HG02981 (cell line): ENCODE results near the gene CD300C.
"Not testable (repeated sequence)": the region's sequence is repeated elsewhere in the genome, so short reads cannot be mapped to it uniquely, and the experiment has no call there.

Experiments
- ATAC-seq: cut with Tn5 transposase; IDR thresholded peaks from one replicate; pipeline ENCODE4 v1.9.1; 2021; ENCODE audit warnings: mild to moderate bottlenecking, moderate library complexity; ENCODE audit not compliant: unreplicated experiment

Gene CD300C

DNA sequence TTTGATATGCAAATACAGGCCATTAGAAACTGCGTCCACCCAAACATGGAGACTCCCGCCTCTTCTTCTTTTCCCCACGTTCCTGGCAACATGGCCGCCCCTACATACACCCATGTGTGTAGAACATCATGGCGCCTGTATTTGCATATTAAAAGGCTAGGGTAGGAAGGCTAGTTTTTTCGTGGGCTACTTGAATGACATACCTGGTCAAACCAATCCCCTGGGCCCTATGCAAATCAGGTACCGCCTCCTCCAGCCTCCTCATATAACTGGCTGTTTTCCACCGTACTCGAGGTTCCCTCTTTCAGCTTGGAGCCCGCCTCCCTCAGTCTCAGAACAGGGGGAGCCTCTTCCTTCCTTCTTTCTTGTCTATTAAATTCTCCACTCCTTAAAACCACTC is 13.8 kb downstream of the CD300C start:
- ATAC-seq: no peak

DNA sequence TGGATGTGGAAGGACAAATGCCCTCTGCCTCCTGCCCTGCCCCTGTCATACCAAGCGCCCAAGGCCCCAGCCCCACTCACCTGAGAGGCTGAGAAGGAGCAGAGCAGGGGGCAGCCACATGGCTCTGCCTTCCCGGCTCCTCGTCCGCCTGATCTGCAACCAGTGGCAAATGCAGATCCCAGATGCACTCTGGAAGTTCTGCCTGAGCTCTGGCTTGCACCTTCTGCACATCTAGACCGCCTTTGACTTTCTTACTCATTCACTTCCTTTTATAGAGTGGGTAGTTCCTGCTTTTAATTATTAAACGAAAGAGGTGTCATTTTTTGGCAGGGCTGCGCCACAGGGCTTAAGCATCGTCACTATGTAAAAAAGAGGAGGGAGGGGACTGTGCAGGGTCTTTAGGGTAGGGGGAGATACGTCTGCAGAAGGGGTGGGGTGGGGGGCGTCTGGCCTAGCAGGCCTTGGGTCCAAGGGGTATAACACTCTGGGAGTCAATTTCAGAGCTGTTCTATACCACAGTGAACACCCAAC is 14.6 kb downstream of the CD300C start, which contains the start of gene CD300LB:
CD300LB (minus strand) TSS at position 245 of the 531 bp plus-strand sequence; CDS start at position 120, 125 bp downstream.
- ATAC-seq: no peak

DNA sequence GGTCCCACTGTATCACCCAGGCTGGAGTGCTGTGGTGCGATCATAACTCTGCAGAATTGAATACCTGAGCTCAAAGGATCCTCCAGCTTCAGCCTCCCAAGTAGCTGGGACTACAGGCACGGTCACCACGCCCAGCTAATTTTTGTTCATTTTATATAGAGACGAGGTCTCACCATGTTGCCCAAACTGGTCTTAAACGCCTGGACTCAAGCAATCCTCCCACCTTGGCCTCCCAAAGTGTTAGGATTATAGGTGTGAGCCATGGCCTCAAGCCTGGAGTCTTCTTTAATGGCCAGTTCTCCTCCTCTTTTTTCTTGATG is 15.1 kb downstream of the CD300C start:
- ATAC-seq: no peak

DNA sequence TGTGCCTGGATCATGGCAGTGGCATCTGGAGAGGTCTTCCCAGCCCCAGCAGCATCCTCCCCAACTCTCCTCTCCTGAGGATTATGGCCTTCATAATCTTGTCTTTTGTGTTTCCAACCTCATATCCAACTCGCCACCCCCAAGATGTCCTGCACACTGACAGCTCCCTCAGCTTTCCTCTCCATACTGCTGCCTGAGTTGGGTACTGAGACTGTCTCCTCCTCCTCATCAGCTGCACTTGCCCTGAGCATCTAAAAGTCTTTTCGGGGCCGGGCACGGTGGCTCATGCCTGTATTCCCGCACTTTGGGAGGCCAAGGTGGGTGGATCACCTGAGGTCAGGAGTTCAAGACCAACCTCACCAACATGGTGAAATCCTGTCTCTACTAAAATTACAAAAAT is 16.7 kb downstream of the CD300C start:
- ATAC-seq: no peak

DNA sequence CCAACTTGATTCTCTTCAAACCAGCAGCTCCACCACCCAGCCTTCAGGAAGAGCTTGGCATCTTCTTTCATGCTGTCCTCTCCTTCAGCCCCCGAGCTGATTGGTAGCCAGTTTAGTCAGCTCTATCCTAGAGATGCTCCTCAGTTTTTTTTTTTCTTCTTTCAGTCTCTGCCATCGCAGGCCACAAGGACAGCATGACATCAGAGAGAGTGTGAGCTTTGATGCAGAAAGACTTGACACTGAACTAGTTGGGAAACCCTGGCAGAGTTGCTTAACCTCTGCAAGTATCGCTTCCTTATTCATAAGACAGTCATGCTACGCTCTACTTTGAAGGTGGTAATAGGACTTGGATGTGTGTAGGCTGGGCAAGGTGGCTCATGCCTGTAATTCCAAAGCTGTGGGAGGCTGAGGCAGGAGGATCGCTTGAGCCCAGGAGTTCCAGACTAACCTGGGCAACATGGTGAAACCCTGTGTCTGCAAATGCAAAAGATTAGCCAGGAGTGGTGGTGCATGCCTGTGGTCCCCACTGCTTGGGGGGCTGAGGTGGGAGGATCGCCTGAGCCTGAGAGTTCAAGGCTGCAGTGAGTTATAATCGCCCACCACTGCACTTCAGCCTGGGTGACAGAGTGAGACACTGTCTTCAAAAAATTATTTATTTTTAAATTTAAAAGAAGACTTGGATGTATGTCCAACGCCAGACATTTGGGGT is 17.3 kb downstream of the CD300C start:
- peak; percentile 79 for ATAC-seq

DNA sequence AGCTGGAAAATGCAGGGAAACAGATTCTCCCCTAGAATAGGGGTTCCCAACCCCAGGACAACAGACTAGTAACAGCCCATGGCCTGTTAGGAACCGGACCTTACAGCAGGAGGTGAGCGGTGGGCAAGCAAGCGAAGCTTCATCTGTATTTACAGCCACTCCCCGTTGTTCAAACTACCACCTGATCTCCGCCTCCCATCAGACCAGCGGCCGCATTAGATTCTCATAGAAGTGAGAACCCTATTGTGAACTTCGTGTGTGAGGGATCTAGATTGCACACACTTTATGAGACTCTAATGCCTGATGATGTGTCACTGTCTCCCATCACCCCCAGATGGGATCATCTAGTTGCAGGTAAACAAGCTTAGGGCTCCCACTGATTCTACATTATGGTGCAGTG is 18.2 kb downstream of the CD300C start:
- no peak for ATAC-seq

DNA sequence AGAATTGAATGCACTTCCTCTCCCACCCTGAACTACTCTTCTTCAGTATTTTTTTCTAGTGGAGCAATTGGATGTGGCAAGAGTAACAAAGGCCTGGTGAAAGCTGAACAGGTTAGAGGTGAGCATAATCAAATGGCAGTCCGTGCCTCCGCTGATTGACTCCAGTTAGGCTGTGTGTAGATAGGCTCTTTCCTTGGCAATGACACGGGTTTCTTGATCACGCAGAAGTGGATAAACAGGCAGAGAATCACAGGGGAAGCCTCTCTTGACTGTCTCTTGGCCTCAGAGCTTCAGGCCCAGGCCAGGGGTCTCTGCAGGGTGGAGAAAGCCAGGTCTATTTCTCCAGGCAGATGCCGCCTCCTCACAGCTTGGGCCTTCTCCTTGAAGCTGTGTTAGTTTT is 18.8 kb downstream of the CD300C start:
- ATAC-seq: no peak

DNA sequence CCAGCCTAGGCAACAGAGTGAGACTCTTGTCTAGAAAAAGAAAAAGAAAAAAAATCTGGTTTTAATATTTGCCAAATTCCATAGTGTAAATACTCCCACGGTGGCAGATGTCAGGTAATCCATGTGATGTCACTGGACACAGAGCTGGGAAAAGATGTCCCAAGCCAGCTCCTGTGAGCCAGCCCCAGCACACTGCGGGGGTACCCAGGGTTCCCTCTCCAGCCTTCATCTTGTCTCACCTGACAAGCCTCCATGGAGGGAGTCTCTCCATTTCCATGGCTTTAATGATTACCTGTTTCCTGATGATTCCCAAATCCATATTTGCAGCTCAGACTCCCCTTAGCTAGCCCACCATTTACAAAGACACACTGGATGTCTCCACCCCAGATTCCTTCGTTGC is 19.2 kb downstream of the CD300C start:
- no peak for ATAC-seq

DNA sequence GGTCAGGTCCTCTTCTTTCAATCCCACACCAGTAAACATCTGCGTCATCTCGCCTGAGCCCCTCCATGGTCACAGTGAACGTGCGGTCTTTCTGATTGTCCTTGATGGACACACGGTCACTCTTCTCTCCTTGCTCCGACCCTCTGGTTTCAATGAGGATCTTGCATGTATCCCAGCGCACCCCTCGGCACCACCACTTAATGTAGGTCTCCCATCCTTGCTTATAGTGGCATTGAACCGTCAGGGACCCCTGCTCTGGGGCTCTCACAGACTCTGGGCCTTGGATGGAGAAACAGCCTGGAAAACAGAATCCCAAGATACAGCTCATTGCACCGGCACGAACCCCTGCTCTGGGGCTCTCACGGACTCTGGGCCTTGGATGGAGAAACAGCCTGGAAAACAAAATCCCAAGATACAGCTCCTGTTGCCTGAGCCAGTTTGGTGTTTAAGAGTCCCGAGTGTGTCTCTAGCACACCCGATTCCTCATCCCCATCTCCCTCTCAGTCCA is 20.1 kb downstream of the CD300C start:
- no peak for ATAC-seq

DNA sequence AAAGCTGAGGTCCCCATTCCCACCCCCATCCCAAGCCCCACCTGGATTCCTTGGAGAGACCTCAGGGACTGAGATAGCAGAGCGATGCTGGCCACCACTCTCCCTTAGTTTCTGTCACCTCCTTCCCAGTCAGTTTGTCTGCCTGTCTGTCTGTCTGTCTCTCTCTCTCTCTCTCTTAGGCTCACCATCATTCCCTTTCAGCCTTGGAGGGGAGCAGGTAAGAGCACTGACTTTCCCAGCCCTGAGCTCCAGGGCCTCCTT is 20.5 kb downstream of the CD300C start:
- ATAC-seq: no peak

DNA sequence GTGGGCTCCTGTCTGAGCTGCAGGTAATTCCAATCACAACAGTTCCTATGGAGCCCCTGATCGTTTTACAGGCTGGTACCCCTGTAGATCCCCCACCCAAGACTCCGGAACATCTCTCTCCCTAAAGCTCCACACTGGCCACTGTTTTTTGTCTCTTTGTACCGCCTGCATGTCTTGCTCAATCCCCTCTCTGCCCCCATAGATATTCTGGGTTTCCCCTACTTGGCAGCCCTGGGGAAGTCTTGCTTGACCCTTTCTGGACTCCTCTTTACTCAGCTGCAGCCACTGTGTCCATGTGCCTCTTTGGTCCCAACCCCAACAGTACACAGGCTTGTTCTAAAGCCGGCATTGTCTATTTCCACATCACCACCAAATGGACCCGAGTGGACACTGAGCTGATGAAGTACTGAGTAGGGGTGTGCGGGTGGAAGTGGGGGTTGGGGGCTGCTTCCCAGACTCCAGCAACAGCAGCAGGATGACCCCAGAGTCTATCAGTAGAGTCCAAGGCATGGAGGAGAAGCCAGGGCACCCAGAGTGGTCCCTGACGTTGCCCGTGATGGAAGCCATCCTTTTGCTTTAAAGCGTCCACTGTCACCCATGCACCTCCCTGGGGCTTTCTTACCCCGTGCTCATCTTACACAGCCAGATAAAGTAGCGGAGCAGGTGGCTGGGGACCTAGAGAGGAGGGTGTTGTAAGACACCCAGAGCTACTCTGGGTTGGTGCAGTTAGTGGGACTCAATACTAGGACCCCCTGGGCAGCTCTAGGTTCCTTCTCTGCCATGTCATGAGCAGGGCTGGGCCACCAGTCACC is 21.1 kb downstream of the CD300C start:
- ATAC-seq: no peak

DNA sequence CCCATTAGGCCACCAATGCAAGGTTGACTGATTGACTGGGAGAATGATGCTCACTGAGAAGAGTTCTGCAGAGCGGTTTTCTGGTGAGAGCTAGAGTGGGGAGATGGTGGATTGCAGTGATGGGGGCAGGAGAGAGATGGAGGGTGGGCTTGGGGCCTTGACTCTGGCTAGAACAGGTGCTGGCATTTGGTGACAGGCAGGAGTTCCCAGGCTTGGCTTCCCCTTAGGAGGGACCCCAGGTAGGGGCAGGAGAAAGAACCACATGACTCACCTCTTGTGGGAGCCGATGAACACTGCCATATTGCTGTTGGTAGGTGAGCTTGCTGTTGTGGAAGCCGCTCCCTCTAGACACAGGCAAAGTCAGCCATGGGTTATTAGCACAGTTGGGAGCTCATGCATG is 22.6 kb downstream of the CD300C start:
- ATAC-seq: no peak

DNA sequence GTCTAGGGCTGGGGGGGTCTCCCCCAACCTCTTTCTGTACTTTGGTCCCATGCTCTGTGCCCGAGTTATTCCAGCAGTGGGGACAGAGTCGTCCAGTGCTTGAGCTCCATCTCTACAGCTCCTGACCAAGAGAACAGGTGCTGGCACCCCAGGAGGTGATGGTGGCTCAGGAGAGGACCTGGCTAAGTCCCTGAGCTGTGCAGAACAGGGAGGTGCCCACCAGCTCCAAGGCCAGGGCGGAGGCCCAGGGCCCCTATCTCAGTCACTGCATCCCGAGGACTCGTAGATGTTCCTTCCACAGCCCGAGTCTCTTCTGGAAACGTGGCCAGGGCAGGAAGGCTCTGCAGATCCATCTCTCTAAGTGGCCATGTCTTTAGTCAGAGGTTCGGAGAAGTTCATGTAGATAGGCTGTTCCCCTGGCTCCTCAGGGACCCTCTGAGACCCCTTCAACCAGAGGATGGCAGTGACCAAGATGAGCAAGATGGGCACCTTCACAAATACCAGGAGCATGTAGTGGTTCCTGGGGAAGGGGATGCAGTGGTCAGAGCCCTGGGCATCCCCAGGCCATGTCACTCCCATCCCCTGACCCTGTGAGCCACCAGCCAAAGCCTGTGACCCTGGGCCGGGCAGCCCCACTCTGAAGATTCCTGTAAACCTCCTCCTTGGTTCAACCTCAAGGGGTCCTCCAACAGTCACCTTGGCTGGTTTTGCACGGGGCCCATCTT is 23.4 kb downstream of the CD300C start:
- no peak for ATAC-seq

DNA sequence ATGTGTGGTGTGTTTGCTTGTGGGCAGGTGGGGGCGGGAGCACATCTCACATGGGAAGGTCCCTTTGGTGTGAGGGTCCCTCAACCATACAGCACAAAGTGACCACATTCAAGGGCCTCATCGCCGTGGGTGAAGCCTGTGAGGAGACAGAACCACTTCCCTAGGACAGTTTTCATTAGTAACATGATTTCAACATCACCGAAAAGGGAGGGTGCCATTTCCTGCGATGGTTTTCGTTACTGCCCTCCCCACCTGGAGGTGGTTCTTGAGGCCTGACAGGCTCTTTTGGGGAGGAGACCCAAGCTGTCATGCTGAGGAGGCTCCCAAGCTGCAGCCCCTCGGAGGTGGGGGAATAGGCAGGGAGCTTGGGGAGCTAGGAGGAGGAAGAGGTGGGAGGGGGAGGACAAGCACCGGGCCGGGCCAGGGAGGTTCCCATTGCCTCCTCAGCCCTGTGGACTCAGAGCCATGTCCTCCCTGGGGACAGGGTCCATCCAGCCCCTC is 24.2 kb downstream of the CD300C start:
- no peak for ATAC-seq

DNA sequence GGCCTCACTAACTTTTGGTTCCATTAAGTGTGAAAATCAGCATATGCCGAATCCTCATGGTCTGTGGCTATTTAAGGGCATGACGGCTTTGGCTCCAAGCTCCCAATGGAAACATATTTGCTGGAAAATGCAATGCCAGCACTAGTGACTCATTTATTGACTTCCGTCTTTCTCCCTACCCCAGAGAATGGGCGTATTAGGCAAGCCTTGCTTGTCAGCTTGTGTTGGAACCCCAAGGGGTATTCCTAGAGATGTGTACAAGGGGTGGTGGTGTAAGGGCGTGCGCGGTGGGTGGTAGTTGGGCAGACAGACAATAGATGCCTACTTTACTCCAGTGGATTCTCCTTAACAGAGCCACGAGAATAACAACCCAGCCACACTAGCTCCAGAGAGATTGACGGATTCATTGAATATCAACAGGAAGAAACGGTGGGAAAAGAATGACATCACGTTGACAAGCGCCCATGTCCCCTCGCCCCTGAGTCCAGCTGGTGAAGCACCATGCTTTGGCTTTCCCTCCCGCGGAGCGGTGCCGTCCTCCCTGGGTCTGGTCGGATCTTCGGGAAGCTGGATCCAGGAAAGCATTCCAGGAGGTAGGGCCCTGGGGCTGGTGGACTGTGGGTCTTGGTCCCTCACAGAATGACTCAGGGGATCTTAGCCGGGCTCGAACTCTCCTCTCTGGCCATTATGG is 25.0 kb downstream of the CD300C start:
- ATAC-seq: no peak

DNA sequence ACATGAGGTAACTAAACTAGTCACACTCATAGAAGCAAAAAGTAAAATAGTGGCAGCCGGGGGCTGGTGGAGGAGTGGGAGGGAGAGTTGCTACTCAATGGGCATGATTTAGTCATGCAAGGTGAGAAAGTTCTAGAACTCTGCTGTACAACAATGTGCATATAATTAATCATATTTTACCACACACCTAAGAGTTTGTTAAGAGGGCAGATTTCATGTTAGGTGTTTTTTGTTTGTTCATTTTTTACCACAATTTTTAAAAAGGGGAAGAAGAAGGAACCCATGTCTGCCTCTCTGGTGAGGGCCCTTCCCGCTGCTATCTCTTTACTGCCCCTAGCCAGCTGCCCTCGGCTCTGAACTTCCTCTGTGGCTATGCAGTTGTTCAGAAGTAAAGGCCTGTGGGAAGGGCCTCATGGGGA is 25.9 kb downstream of the CD300C start:
- no peak for ATAC-seq

DNA sequence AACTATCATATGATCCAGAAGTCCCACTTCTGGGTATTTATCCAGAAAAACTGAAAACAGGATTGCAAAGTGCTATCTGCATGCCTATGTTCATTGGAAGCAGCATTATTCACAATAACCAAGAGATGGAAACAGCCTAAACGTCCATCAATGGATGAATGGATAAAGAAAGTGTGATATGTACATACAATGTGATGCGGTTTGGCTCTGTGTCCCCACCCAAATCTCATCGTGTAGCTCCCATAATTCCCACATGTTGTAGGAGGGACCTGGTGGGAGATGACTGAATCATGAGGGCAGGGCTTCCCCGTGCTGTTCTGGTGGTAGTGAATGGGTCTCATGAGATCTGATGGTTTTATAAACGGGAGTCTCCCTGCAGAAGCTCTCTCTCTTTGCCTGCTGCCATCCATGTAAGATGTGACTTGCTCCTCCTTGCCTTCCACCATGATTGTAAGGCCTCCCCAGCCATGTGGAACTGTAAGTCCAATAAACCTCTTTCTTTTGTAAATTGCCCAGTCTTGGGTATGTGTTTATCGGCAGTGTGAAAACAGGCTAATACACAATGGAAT is 27.4 kb downstream of the CD300C start:
- ATAC-seq: not testable (repeated sequence)

DNA sequence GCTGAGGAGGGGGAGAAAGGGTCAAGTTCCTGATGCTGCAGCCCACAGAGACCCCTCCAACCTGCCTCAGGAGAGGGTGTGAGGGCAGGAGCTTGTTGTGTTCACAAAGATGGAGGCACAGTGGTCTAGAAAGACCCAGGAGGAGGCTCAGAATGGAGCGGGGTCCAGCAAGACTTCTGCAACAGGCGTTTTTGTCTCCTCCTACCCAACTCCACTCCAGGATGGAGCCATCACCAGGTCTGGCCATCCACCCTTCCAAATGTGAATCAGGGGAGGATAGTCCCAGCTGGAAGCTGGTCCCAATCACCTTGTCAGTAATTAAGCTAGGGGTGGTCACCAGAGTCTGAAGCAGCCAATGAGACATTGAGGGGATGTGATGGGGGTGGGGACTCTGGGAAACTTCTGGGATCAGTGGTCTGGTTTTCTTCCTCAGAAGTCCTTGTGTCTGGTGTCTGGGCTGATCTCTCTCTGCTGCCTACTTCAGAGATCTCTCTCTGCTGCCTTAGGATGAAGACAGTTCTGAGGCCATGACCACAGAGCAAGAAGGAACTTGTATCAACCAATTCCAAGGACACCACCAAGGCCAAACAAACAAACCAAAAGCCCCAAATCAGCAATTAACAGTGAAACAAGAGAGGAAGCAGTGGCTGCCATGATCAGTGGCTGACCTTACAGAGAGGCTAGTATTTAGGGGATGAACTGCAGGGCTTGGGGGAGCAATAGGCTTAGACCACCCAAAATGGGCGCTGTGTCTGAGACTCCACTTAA is 29.2 kb downstream of the CD300C start:
- no peak for ATAC-seq

DNA sequence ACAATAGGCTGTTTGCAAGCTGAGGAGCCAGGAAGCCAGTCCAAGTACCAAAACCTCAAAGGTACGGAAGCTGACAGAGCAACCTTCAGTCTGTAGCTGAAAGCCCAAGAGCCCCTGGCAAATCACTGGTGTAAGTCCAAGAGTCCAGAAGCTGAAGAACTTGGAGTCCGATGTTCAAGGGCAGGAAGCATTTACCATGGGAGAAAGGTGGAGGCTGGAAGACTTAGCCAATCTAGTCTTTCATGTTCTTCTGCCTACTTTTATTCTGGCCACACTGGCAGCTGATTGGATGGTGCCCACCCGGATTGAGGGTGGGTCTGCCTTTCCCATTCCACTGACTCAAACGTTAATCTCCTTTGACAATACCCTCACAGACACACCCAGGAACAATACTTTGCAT is 30.0 kb downstream of the CD300C start:
- ATAC-seq: no peak
